HepG2 (cell line): ENCODE measurements around the gene GRHL1. TPM values are rescaled to one million over a fixed set of nuclear protein-coding genes. Genes with fewer than 3 reads are reported as not detected.

Experiments
- AGO1 ChIP-seq: fragments of 200-400 bp; formaldehyde crosslinking; IDR thresholded peaks from 2 replicates; pipeline ENCODE4 v1.6.1; 2017; ENCODE audit warnings: mild to moderate bottlenecking, low read depth, low read length, moderate library complexity; ENCODE audit not compliant: poor library complexity, severe bottlenecking
- ARNTL ChIP-seq: sonication (generic); formaldehyde crosslinking; IDR thresholded peaks from 2 replicates; pipeline ENCODE4 v1.4.0; 2020; ENCODE audit warnings: mild to moderate bottlenecking, missing genetic modification reagents
- CENPX ChIP-seq: sonication (generic); formaldehyde crosslinking; IDR thresholded peaks from 2 replicates; pipeline ENCODE4 v1.9.0; 2021; ENCODE audit warnings: mild to moderate bottlenecking, missing genetic modification reagents, moderate library complexity
- HIVEP1 ChIP-seq: sonication (generic); formaldehyde crosslinking; IDR thresholded peaks from 2 replicates; pipeline ENCODE4 v1.4.0; 2020; ENCODE audit warnings: mild to moderate bottlenecking, missing genetic modification reagents
- MAFG ChIP-seq: sonication (generic); formaldehyde crosslinking; IDR thresholded peaks from 2 replicates; pipeline ENCODE4 v1.5.1; 2020; ENCODE audit warnings: mild to moderate bottlenecking, missing genetic modification reagents
- MED8 ChIP-seq: sonication (generic); formaldehyde crosslinking; IDR thresholded peaks from 2 replicates; pipeline ENCODE4 v1.8.1; 2023; ENCODE audit warnings: mild to moderate bottlenecking, missing genetic modification reagents; ENCODE audit not compliant: insufficient replicate concordance
- MEIS2 ChIP-seq: sonication (generic); formaldehyde crosslinking; IDR thresholded peaks from 2 replicates; pipeline ENCODE4 v1.9.0; 2021; ENCODE audit warnings: mild to moderate bottlenecking, missing genetic modification reagents
- MYNN ChIP-seq: sonication (generic); formaldehyde crosslinking; IDR thresholded peaks from 2 replicates; pipeline ENCODE4 v1.4.0; 2020; ENCODE audit warnings: mild to moderate bottlenecking, low read depth, missing genetic modification reagents
- NFIC ChIP-seq: IDR thresholded peaks from 2 replicates; pipeline ENCODE4 v1.6.1; 2012; ENCODE audit warnings: mild to moderate bottlenecking, low read length, inconsistent platforms
- PAF1 ChIP-seq: IDR thresholded peaks from 2 replicates; pipeline ENCODE4 v1.6.1; 2016; ENCODE audit warnings: missing genetic modification reagents, missing compliant biosample characterization
- PPARG ChIP-seq: conservative IDR thresholded peaks from 2 replicates; pipeline ENCODE4 v1.6.1; 2016; ENCODE audit warnings: missing biosample characterization, missing genetic modification reagents
- RARA ChIP-seq: IDR thresholded peaks from 2 replicates; pipeline ENCODE4 v1.6.1; 2016; ENCODE audit warnings: missing genetic modification reagents, missing compliant biosample characterization
- SNRNP70 ChIP-seq: fragments of 200-400 bp; formaldehyde crosslinking; IDR thresholded peaks from 2 replicates; pipeline ENCODE4 v1.6.1; 2017; ENCODE audit warnings: mild to moderate bottlenecking, low read depth, low read length, moderate library complexity
- ZBTB38 ChIP-seq: sonication (generic); formaldehyde crosslinking; IDR thresholded peaks from 2 replicates; pipeline ENCODE4 v1.5.1; 2020; ENCODE audit warnings: mild to moderate bottlenecking, missing genetic modification reagents
- ZFP41 ChIP-seq: sonication (generic); formaldehyde crosslinking; IDR thresholded peaks from 2 replicates; pipeline ENCODE4 v1.4.0; 2020; ENCODE audit warnings: mild to moderate bottlenecking, missing genetic modification reagents, borderline replicate concordance
- ZNF232 ChIP-seq: sonication (generic); formaldehyde crosslinking; IDR thresholded peaks from 2 replicates; pipeline ENCODE4 v1.4.0; 2020; ENCODE audit warnings: missing genetic modification reagents, borderline replicate concordance
- ZNF407 ChIP-seq: sonication (generic); formaldehyde crosslinking; IDR thresholded peaks from one replicate; pipeline ENCODE4 v1.5.1; 2020; ENCODE audit warnings: mild to moderate bottlenecking, missing genetic modification reagents; ENCODE audit errors: not compliant biosample characterization
- ZNF614 ChIP-seq: IDR thresholded peaks from 2 replicates; pipeline ENCODE4 v1.6.1; 2018; ENCODE audit warnings: missing biosample characterization, missing genetic modification reagents, inconsistent platforms, borderline replicate concordance
- ZNF660 ChIP-seq: sonication (generic); formaldehyde crosslinking; IDR thresholded peaks from 2 replicates; pipeline ENCODE4 v1.5.1; 2020; ENCODE audit warnings: mild to moderate bottlenecking, low read depth, missing genetic modification reagents, borderline replicate concordance
- ZNF670 ChIP-seq: sonication (generic); formaldehyde crosslinking; IDR thresholded peaks from 2 replicates; pipeline ENCODE4 v1.8.0; 2022; ENCODE audit warnings: mild to moderate bottlenecking, missing genetic modification reagents, borderline replicate concordance
- ZNF691 ChIP-seq: sonication (generic); formaldehyde crosslinking; IDR thresholded peaks from 2 replicates; pipeline ENCODE4 v1.4.0; 2020; ENCODE audit warnings: missing genetic modification reagents, low read depth, mild to moderate bottlenecking, borderline replicate concordance
- ZNF841 ChIP-seq: sonication (generic); formaldehyde crosslinking; IDR thresholded peaks from 2 replicates; pipeline ENCODE4 v1.8.1; 2023; ENCODE audit warnings: missing genetic modification reagents, borderline replicate concordance
- polyA plus RNA-seq, 8 experiments: library from polyadenylated mRNA; depleted of rRNA in 3 of 8; stranded (reverse) in 7 of 8; unstranded in 1 of 8; fragments of >200 nt; fragmentation: Illumina TruSeq in 4 of 8; extraction: Trizol in 4 of 8; gene quantifications; 2 replicates each; pipeline versions ENCODE4 v1.2.1 to v1.2.3, GENCODE V29; 2011 to 2016; ENCODE audit warnings: low read depth in 4 of 8, missing spikeins in 1 of 8, mixed read lengths in 1 of 8; ENCODE audit not compliant: insufficient read depth in 1 of 8
- total RNA-seq, 5 experiments: library from RNA; depleted of rRNA; stranded (reverse); fragments of >200 nt; fragmentation: Illumina TruSeq; extraction: Trizol; gene quantifications; 2 replicates each; pipeline ENCODE4 v1.2.3, GENCODE V29; 2016; ENCODE audit warnings: low read depth in 1 of 5

GRHL1 gene
- total and polyA plus RNA-seq, 2 of the 13 experiments (the other 11 are each of a cell fraction or from before 2014, with no cell fraction given): 9.3 to 12.0 TPM

- TF ChIP-seq ZNF407: no peak
- TF ChIP-seq AGO1: no peak
- no peak for TF ChIP-seq PAF1 (CRISPR knock-in tag)
- no peak for TF ChIP-seq CENPX (CRISPR knock-in tag)
- TF ChIP-seq RARA (CRISPR knock-in tag): peak; percentile 60
- TF ChIP-seq ZNF691 (CRISPR knock-in tag): no peak
- TF ChIP-seq PPARG (CRISPR knock-in tag): no peak
- TF ChIP-seq ZNF841: no peak
- TF ChIP-seq SNRNP70: no peak
- no peak for TF ChIP-seq ZNF232 (CRISPR knock-in tag)
- no peak for TF ChIP-seq ZNF670 (CRISPR knock-in tag)
- peak; percentile 77 for TF ChIP-seq ZBTB38 (CRISPR knock-in tag)
- TF ChIP-seq MYNN: no peak
- 0 out of 2 replicates have a peak, but pooled peaks have one; percentile 48 for TF ChIP-seq ZFP41
- no peak for TF ChIP-seq MAFG (CRISPR knock-in tag)
- no peak for TF ChIP-seq HIVEP1 (CRISPR knock-in tag)
- peak; percentile 65; the same call in 1 of the 2 replicates for TF ChIP-seq MEIS2 (CRISPR knock-in tag)
- TF ChIP-seq ARNTL (CRISPR knock-in tag): no peak
- no peak for TF ChIP-seq ZNF614 (CRISPR knock-in tag)
- TF ChIP-seq ZNF660 (CRISPR knock-in tag): no peak
- no peak for TF ChIP-seq NFIC
- TF ChIP-seq MED8: no peak
Observed at GRCh38 chr2:9949239-9949991, 2.1 kb upstream of the GRHL1 start (continued).
